ENCODE data around the gene VDAC1. TPM values are rescaled to one million over a fixed set of nuclear protein-coding genes. Genes with fewer than 3 reads are reported as not detected.

Gene VDAC1
- total RNA-seq, 1 experiment from 2014 or later: 419 TPM

DNA sequence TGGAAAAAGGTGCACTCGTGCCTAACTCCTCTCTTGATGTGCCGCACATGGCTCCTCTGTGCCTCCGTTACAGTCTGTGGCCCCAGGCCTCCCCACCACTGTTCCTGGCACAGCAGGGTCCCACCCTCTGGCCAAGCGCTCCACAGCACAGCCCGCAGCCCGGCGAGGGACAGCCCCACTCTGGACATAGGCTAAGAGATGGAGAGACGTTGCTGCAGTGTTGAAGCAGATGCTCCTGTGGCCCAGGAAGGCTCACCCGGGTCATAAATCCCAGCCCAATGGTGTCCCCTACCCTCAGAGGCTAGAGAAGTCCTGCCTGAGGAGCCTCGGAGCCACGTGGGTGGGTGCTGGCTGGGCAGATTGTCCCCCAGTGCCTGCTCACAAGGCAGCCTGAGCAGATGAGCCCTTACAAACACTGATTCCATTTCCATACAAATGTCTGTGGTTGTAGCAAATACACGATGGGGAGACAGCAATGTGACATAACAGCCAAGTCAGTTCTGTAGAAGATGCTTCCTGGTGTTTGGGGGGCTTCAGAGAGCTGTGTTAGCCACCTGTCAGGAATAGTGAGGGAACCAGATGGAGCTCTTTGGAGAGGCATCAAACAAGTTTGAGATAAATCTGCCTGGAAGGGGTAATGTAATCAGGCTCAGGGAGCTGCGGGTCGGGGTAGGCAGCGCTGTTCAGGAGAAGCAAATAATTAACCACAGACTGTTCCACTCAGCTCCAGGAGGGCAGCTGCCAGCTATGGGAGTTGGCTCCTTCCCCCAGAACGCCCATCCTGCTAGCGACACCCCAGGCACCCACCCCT is 78.1 kb downstream of the VDAC1 start:
- no peak for DNase-seq (ENCODE audit: low read depth)

DNA sequence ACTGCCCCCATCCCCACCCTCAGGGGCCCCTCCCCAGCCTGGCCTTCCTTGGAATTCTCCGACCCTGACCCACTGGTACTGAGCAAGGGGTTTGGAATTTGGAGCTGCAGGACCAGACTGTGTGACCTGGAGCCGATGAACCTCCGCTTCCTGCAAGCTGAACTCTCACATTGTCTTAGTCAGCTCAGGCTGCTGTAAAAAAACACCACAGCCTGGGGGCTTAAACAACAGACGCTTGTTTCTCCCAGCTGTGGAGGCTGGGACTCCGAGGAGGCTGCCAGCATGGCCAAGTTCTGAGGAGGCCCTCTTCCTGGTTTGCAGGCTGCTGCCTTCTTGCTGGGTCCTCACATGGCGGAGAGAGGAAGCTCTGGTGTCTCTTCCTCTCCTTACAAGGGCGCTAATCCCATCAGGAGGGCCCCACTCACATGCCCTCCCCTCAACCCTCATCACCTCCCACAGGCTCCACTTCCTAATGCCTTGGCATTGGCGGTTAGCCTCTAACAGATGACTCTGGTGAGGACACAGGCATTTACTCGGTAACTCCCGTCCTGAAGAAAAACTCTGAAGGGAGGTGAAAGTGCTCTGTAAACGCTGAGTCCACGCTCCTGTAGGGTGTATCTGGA is 78.8 kb downstream of the VDAC1 start:
- peak; percentile 55 for DNase-seq (ENCODE audit: low read depth)

DNA sequence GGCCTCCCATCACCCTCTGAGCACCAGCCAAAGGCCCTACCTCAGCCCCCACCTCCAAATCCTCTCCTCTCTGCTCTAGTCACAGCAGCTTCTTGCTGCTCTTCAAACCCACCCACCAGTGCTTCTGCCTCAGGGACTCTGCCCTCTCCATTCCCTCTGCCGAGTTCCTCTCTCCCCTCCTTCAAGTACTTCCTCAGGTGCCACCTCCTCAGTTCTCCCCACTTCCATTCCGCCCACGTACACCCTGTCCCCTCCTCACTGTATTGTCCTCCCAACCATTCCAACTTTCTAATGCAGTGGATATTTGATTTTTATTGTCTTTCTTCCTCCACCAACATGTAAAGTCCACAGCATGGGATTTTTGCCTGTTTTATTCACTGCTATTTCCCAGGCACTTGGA is 79.5 kb downstream of the VDAC1 start:
- DNase-seq (ENCODE audit: low read depth): no peak

DNA sequence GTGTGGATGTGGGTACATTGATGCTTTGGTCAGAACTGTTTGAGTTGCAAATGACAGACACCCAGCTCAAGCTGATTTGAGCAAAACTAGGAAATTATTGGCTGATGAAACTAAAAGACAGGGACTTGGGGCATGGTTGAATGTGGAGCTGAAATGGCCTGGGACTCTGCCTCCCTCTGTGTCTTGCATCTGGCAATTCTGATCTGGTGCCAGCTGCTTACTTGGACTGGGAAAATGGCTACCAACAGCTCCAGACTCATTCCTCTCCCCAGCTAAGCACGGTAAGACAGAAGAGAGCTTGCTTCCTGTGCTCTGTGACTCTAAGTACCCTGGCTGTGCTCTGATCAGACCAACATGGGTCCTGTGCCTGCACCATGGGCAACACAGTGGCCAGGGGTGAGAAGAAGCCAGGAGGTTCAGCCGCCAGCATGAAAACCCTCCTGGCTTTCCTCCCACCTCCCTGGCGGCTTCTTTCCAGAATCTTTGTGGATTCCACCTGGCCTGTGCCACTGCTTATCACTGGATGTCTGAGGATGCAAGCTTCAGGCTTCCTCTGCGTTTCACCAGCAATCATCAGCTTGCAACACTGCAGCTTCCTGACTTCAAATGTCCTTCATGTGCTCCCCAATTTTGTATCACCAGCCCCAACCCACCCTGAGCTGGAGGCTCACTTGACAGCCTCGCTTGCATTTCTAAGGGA is 80.4 kb downstream of the VDAC1 start:
- DNase-seq (ENCODE audit: low read depth): no peak

DNA sequence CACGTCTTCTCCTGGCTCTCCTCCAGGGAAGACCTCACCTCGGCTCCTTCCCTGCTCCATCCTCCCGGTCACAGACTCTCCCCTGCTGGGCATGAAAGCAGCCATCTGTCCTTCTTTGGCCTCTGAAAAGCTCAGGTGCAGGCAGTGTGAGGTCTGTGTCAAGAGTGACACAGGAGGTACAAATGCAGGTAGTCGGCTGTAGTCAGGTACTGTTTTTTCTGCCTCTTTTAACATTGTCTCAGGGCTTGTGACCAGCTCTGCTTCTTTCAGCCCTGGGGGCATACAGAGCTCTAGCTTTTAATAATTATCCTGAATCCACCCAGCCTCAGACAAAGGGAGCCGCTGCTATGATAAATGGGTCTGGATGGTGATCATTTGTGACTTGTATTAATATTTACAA is 82.8 kb downstream of the VDAC1 start:
- DNase-seq (ENCODE audit: low read depth): no peak

Other genes with a start within 250 kb of the VDAC1 start
- 213 and 256 TPM in 2 replicates for gene C5orf15, start 36.4 kb downstream of the VDAC1 start, total RNA-seq (2014; rRNA removed; shearing (Covaris generic))
- 9.1 and 12.3 TPM in 2 replicates for gene TCF7, start 109.7 kb upstream of the VDAC1 start, total RNA-seq (2014; rRNA removed; shearing (Covaris generic))
- gene SKP1, start 172.0 kb upstream of the VDAC1 start, total RNA-seq (2014; rRNA removed; shearing (Covaris generic)): 357 and 366 TPM in 2 replicates
- gene PPP2CA, start 221.1 kb upstream of the VDAC1 start, total RNA-seq (2014; rRNA removed; shearing (Covaris generic)): 58.8 and 92.3 TPM in 2 replicates

Measured in RPMI7951 (cell line).